DMS 273 (cell line): ENCODE results near the gene SAMD4B.
"Not testable (repeated sequence)": the region's sequence is repeated elsewhere in the genome, so short reads cannot be mapped to it uniquely, and the experiment has no call there.

Source experiments
- DNase-seq: peaks from one replicate; lab custom pipeline; 2025; ENCODE audit not compliant: unreplicated experiment; lab: John Stamatoyannopoulos, UW

The SAMD4B gene

DNA sequence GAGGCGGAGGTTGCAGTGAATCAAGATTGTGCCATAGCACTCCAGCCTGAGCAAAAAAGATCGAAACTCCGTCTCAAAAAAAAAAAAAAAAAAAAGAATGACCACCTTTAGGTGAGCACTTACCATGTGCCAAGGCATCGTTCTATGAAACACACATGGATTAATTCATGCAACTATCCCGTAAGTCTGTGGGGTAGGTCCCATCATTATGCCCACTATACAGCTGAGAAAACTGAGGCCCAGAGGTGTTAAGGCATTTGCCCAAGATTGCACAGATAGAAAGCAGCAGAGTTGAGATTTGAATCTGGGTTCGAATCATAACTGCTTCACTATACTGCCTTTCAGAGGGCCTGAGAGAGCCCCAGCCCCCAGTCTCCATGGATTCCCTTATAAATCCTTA, 8.7 kb upstream of the SAMD4B start:
- DNase-seq: no peak

DNA sequence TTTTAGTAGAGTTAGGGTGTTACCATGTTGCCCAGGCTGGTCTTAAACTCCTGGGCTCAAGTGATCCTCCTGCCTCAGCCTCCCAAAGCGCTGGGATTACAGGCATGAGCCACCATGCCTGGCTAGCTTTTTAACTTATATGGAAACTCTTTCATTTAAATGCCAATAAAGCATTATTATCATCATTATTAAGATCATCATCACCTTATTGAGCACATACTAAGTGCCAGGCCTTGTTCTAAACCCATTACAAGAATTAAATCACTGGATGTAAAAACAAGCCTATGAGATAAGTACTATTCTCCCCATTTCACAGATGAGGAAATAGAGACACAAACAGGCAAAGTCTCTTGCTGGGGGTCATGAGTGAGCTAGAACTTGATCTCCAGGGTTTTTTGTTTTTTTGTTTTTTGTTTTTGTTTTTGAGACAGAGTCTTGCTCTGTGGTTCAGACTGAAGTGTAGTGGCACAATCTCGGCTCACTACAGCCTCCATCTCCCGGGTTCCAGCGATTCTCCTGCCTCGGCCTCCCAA, 7.7 kb upstream of the SAMD4B start:
- no peak for DNase-seq

DNA sequence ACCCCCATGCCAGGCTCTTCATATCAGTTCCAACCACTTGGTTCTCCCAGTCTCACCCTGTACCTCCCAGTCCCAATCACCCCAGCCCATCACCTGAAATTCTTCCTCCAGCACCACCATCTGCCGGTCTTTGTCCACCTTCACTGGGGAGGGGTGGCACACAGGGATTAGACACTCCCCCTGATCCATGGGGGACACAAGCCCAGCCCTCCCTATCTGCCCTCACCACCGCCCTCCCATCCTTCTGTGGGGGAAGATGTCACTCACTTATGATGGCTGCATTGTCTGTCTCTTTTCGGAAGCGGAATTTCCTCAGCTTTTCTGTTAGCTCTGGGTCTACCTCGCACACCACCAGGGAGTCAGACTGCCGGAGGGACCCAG, 7.1 kb upstream of the SAMD4B start:
- DNase-seq: peak; percentile 18

DNA sequence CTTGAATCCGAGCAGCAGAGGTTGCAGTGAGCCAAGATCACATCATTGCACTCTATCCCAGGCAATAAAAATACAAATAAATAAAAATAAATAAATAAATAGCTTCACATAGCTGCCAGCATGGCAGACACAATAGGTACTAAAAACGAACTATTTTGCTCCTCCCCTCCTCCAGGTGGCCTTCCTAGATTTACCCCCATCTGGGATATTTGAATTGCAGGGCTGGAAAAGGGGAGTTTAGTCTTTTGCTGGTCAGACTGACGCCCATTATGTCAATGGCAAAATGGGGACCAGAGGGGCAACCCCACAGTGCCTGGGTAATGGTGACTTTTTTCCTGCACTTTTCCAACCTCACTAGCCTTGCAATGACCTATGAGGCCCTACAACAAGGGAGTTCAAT, 5.7 kb upstream of the SAMD4B start:
- DNase-seq: no peak

DNA sequence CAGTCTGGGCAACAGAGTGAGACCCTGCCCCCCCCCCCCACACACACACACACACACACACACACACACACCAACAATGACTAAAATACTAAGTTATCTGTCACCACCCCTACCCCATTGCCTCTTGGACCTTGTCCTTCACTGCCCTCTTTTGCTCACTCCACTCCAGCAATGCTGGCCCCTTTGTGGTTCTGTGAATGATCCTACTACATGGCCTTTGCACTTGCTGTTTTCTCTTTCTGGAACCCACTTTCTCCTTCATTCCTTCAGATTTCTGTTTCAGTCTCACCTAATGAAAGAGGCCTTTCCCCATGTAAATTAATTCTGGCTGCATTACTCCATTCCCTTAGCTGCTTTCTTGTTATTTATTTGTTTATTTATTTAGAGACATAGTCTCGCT, 2.5 kb upstream of the SAMD4B start:
- DNase-seq: no peak

DNA sequence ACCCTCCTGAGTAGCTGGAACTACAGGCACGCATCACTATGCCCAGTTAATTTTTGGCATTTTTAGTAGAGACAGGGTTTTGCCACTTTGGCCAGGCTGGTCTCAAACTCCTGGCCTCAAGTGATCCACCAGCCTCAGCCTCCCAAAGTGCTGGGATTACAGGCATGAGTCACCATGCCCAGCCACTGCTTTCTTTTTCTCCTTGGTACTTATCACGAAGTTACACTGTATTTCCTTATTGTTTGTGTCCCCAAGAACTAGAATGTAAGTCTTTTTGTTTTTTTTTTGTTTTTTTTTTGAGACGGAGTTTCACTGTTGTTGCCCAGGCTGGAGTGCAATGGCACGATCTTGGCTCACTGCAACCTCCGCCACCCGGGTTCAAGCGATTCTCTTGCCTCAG, 2.1 kb upstream of the SAMD4B start:
- not testable (repeated sequence) for DNase-seq

DNA sequence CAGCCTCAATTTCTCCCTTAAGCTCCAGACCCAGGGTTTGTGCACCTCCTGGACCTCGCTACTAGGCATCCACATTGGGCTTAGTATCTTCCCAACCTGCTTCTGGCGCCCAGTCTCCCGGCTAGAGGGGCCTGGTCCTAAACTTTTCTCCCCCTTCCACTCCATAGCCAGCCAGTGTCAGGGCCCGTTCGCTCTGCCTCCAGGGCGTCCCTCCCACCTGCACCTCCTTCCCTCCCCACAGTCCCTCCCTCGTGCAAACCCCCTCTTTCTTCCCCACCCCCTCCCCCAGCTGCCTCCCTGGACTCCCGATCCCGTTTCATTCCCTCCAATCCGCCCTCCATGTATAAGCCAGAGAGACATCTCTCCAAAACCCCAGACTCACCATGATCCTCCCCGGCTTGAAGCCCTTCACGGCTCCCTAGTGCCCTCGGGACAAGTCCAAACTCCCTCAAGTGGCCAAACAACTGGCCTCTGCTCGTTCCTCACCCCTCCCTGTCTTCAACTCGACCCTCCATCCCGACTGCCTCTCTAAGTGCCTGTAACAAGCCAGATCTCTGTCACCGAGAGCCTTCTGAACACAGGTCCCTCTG, 997 bp upstream of the SAMD4B start:
- DNase-seq: peak; percentile 57

DNA sequence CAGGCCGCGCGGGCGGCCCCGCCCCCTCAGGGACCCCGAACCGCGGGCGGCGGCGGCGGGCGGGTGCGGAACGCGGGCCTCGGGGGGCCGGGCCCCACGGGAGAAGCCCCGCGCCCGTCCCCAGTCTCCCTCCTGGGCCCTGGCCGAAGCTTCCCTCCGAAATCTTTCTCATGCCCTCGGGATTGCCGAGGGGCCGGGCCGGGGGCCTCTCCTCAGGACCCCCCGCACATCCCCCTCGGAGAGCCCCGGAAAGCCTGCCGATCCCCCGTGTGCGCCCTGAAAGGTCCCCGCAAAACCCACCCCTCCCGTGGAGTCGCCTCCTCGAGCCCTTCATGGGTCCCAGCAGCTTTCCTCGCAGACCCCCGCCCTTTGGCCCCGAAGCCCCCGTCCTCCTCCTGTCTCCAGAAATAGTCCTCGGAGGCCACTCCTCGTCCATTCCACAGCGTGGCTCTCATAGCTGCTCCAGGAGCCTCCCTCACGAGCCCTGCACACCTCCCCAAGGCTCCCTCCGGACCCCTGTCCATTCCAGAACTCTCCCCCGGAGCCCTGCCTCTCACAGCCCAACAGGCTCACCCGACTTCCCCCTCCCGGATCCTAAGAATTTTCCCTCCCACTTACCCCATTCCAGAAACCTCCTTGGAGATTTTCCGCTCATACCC, 555 bp downstream of the SAMD4B start:
- DNase-seq: peak; percentile 41

DNA sequence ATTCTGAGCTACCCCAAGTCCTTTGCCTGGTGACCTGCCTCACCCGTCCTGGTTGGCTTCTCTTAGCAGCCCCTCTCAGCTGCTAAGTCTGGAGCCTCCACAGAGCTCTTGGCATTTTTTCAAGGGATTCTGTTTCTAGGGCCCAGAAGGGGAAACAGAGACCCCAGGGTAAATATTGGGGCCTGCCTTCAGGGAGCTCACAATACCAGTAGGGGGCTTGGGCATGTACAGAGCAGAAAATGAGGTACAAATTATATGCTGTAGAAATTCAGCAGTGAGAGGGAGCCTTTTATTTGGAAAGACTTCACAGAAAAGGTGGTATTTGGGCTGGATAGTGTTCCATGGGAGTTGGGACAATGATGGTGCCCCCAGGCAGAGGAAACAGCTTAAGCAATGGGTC, 3.7 kb downstream of the SAMD4B start:
- DNase-seq: no peak

DNA sequence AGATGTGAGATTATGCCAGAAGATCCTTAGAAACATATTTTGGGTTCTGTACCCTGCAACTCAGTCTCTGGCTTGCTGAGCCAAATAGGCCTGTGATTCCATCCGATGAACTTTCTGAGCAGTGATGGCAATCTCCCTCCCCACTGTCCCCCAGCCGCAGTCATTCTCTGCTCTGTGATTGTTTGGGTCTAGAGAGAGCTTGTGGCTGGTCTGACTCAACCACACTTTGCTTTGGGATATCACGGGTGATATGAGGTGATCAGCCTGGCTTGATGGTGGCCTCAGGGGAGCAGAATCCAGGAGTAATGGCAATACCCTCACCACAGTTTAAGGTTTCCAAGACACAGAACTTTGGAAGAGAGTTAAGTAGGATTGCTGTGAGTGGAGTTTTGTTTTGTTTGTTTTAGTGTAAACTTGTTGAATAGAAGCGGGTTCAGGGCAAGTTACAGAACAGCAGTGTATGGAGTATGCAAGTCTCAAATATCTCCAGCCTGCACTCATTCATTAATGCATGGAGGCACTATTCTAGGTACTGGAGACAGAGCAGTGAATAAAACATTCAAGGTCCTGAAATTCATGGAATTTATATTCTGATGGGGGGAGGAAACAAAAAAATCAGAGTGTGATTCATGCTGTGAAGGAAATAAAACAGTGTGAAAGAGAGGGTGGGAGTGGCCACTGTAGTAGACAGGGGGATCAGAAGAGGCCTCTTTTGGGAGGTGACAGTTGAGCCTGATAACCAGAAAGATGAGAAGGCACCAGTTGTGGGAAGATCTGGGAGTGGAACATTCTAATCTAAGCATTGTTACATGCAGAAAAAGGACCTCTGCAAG, 5.3 kb downstream of the SAMD4B start:
- no peak for DNase-seq

DNA sequence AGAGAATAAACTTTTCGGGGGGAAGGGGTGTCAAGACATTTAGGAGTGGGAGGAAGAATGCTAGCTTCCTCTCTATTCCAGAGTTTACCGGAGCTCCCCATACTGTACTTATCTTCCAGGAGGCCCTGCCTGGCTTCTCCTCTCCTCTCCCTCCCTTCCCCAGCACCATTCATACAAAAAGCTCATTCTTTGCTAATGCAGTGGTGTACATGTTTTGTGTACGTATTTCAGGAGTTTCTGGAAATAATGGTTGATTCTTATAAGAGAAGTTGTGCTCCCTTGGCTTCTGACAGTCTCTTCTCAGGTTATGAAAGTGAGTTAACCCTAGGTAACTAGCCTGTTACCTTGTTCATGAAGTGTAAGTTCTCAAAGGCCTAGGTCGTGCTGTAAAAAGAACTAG, 7.1 kb downstream of the SAMD4B start:
- DNase-seq: no peak

DNA sequence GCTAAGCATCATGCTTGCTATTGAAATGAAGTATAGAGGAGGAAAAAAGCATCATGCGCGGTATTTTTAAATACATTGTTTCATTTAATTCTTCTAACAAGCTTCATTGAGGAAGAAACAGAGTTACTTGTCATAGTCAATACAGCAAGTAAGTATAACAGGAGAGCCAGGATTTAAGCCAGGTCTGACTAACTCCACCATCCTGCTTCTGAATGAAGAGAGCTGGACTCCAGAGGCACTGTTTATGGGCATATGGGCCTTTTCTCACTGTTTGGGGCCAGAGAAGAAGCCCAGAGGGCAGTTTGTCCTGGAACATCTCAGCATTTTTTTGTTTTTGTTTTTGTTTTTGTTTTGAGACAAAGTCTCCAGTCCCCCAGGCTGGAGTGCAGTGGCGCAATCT, 7.9 kb downstream of the SAMD4B start:
- DNase-seq: no peak

DNA sequence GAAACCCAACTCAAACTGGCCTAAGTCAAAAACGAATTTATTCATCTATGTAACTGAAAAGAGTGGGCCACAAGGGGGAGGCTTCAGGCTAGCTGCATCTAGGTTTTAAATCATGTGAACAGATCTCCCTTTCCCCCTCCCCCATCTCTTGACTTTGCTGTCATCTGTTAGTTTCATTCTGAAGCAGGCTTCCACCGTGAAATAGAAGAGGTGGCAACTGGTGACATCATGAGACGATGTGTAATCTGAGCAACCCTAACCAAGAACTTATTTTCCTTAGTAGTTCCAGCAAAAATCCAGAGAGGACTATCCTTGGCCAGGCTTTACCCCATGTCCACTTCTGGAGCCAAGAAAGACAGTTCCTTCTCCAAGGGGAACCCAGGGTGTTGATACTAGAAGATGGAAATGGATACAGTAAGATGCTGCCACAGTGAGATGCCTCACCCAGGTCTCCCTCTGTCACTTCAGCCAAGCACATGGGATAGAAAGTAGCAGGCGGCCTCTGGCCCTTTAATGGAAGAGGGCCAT, 9.4 kb downstream of the SAMD4B start:
- peak; percentile 42 for DNase-seq

DNA sequence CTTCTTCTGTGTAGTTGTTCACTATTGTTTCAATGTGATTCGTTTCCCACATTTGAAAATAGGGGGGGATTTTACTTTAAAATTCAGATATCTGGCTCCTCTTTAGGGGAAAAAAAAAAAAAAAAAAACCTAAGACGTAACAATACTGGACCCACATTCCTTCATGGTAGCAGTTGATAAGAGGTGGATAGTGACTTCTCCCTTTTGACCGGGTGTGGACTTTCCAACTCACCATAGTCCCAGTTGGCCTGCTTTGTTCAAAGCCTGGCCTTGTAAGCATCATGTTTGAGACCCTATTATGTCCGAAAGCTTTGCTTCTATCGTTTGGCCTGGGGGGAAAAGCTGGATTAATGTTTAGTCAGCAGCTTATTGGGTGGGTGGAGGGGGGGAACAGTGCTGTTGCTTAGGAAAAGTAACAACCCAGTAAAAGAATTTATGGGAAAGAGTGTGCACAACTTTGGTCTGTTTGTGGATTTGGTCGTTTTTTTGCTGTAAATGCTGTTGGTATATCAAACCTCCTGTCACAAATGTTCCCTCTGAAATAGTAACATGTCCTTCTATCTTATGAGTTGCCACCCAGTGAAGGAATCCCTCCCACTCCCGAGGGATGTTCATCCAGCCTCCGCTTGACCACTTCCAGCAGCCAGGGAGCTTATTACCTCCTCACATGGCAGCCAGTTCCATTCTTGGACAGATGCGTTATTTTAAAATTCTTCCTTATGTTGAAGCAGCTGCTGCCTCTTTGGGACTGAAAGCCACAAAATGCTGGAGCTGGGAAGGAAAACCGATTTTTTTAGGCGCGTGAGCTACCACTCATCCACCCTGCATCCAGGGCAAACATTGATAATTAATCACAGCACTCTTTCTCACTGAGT, 10.4 kb downstream of the SAMD4B start:
- no peak for DNase-seq

DNA sequence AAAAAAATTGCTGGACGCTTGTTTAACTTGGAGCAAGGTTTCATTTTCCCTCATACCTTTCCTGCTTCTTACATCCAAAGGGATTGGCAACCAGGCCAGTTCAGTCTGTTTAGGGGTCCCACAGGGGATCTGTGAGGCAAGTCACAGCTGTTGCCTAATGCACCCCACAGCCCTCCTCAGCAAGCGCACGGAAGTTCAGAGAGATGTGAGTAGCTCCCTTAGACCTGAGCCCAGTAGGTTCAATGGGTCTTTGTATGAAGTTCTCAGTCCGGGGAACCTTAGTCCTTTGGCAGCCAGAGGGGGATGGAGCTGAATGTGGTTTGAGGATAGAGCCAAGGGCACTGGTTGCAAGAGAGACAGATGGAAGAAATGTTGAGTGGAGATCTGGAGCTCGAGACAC, 13.0 kb downstream of the SAMD4B start:
- no peak for DNase-seq

DNA sequence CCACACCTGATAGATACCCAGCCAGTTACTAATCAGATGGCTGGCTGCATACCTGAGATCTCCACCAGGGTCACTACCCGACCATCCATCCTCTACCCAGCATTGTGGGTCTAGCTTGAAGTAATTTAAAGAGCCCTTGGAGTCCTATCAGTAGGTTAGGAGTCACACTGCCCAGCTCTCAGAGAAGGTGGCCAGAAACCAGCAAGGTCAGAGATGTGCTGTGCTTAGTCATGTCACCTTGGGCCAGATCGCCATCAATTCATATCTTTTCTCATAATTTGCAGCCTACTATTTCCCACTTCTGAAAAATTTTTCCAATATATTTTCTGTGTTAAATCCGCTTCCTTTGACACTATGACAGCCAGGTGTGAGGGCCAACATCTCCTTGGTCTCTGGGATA, 13.9 kb downstream of the SAMD4B start:
- DNase-seq: no peak

DNA sequence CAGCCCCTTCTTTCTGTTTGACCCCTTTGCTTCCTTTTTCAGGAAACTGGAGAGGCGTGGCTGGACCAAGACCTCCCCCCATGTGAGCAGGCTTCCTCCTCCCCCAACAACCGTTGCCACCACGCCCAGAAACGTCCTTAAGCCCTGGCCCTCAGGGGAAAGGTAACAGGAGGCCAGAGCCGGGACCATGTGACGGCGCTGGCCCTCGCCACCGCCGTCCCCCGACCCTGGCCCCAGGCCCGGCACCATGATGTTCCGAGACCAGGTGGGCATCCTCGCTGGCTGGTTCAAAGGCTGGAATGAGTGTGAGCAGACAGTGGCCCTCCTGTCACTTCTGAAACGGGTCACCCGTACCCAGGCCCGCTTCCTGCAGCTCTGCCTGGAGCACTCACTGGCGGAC, 14.4 kb downstream of the SAMD4B start:
- no peak for DNase-seq

DNA sequence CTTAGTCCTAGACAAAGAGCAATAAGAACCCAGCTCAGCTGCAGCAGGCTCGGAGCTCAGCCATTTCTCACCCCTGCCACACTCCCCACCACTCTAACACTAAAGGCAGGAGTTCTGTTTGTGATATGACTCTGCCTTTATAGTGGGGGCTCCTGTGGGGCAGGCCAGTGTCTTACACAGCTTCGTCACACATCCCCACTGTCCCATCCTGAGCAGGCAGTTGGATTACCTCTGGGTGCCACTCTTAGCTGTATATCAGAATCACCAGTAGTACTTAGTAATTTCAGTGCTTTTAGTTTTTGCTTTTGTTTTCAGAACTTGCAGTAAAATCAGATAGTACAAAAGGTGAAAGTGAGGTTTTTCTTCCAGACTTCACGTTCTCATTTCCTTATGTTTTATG, 16.8 kb downstream of the SAMD4B start:
- no peak for DNase-seq

DNA sequence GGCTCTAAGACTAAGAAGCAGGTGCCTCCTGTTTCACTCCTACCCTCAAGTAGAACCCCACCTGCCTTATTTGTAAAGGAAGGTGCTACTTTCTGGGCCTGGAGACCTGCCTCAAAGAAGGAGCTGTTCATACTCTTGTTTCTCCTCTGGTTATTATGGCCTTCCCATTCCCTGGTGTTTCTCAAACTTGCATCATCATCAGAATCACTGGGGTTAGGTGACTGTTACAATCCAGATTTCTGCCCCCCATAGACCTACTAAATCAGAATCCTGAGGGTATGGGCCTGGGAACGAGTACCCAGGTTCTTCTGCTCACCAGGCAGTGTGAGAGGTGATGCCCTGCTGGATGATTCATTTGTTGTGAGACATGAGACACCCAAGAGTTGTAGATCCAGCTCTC, 18.4 kb downstream of the SAMD4B start:
- no peak for DNase-seq

DNA sequence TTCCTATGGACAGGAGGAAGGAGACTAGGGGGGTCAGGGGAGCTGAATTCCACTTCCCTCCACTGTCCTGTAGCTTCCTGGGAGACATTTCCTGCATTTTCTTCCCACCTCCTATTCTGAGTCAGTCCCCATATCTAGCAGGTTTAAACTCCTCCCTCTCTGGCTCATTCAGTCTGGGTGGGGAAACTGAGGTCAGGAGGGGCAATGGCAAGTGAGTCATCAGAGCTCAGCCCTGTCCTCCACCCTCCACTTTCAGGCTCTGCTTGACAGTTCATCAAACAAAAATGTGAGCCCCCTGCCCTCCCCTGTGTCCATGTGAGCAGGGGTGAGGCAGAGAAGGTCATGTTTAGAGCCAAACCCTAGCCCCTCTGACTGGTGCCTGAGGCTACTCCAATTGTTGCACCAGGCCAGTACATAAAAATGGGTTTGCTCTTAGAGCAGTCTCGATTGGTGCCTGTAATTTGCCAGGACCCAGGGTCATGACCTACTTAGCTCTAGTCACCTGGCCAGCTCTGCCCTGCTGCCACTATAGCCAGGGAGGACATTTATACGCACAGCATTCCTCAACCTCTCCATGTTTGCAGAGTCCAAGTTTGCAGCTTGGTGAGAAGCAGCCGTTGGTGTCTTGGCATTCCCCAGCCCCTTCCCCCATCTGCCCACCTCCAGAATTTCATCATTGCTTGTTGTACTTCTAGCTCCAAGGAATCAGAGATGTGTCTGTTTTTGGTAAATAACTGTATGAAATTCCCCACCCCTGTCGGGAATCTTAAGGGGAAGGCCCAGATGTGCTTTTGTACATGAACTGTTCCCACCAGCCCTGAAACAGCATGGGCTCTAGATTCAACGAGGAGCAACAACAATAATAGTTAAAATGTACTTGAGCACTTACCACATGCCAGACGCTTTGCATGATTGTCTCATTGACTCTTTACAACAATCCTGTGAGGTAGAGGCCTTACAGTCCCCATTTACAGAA, 20.7 kb downstream of the SAMD4B start:
- DNase-seq: no peak
